Middle frontal gyrus (tissue), 1 donor: ENCODE data around the gene CCN2.

Experiments used
- DNase-seq: peaks from one replicate; pipeline ENCODE4 v3.0.0-alpha.2; 2015; ENCODE audit warnings: low spot score; ENCODE audit errors: extremely low spot score

The CCN2 gene

GRCh38 chr6:131966443-131966842 is 15.3 kb upstream of the CCN2 start:
- DNase-seq: no peak

- no peak for DNase-seq
These were observed 11.9 kb upstream of the CCN2 start for GRCh38 chr6:131963063-131963462.

- no peak for DNase-seq
These were observed 9.4 kb upstream of the CCN2 start for GRCh38 chr6:131960371-131961133.

GRCh38 chr6:131958542-131959470 is 7.6 kb upstream of the CCN2 start:
- no peak for DNase-seq

- no peak for DNase-seq
These were observed 6.9 kb upstream of the CCN2 start for GRCh38 chr6:131958095-131958494.

- no peak for DNase-seq
These were observed 4.7 kb upstream of the CCN2 start for GRCh38 chr6:131955876-131956275.

GRCh38 chr6:131955192-131955591 is 4.0 kb upstream of the CCN2 start:
- DNase-seq: no peak

- no peak for DNase-seq
These were observed 3.6 kb upstream of the CCN2 start for GRCh38 chr6:131954775-131955107.

- no peak for DNase-seq
These were observed 3.0 kb upstream of the CCN2 start for GRCh38 chr6:131954059-131954774.

- no peak for DNase-seq
These were observed 1.8 kb upstream of the CCN2 start for GRCh38 chr6:131952886-131953509.

GRCh38 chr6:131951576-131952230 is 531 bp upstream of the CCN2 start:
- DNase-seq: no peak

GRCh38 chr6:131949909-131950766 is 1.0 kb downstream of the CCN2 start:
- DNase-seq: no peak

- no peak for DNase-seq
These were observed 1.6 kb downstream of the CCN2 start for GRCh38 chr6:131949620-131949908.

- no peak for DNase-seq
These were observed 2.2 kb downstream of the CCN2 start for GRCh38 chr6:131948692-131949619.

GRCh38 chr6:131947986-131948661 is 3.0 kb downstream of the CCN2 start:
- no peak for DNase-seq

GRCh38 chr6:131946992-131947955 is 3.9 kb downstream of the CCN2 start:
- no peak for DNase-seq

- DNase-seq: no peak
These were observed 4.7 kb downstream of the CCN2 start for GRCh38 chr6:131946404-131946991.
